Right kidney (tissue), 1 donor: ENCODE data around the gene TBC1D2.
"Not testable (repeated sequence)": the region's sequence is repeated elsewhere in the genome, so short reads cannot be mapped to it uniquely, and the experiment has no call there.

Experiments
- DNase-seq: peaks from one replicate; pipeline ENCODE4 v3.0.0-alpha.2; 2016

TBC1D2 gene

GRCh38 chr9:98186236-98186635, 69.2 kb downstream of the TBC1D2 start:
- DNase-seq, result no peak

DNA sequence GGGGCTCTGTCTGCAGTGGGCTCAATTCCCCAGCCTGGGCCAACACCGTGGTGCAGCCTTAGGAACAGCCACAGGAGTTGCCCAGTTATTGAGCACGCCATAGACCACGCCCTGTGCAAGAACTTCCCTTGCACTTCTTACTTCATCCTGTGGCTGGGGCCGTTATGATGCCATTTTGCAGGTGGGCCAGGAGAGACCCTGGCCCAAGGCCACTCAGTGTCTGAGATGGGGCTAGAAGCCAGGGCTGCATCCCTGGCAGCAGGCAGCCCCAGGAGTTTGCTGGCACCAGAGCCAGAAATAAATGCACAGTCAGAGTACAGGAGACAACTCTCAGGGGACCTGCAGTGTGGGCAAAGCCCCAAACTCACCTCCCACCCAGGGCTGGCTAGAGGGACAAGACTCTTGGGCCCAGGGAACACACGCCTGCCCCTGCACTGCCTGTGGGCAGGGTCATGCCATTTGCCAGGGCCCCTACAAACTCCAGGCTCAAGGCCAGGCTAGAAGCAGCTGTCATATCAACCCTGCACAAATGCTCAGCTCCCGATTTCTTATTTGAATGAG, 69.8 kb downstream of the TBC1D2 start:
- no peak for DNase-seq

DNA sequence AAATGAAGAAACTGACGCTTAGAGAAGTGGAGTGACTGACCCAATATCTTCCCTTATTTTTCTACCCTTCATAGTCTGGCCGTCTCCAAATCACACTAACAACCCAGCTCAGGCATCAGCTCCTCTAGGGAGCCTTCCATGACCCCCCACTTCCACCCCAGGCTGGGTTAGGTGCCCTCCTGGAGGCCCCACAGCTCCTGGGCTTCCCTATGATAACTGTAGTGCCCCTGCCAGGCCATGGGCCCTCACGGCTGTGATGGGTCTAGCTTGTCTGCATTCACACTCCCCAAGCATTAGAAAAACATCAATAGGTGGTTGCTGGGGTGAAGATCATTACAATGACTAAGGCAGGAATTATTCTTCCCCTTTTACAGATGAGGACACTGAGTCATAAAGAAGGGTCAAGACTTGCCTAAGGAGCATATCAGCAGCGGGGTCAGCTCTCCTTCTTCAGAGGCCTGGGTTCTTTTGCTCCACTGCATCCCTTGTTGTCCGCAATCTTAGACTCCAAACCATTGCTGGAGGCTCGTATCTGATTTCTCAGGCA, 70.4 kb downstream of the TBC1D2 start:
- DNase-seq, result no peak

GRCh38 chr9:98184326-98184725, 71.1 kb downstream of the TBC1D2 start:
- DNase-seq, result no peak

DNA sequence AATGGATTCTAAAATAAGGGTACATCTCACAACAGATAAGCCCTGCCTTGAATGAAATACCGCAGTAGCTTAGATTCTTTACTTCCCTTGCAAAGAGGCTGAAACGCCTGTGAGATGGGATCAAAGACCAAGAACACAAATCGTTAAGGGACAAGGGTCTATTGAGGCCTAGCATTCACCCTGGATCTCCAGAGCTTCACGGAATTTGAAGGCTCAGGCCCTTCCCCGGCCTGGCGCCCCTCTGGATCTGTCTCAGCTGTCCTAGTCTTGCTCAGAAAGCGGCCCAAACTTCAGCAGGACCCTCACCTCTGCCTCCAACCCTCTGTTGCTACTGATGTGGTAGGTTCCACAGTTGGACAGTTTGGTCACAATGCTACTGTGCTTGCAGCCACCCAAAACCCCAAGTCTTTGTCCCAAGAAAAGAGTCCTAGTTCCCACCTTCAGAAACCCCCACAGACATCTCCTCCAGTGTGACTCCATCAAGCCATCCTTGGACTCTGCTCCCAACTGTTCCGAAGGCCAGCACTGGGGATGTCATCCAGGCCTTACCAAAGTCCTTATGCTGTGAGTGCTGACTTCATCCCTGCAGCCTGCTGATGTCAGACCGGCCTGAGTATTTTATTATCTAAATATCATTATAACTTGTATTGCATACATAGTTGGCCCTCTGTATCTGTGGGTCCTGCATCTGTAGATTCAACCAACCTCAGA, 72.4 kb downstream of the TBC1D2 start:
- no peak for DNase-seq

- DNase-seq, result no peak
Observed at GRCh38 chr9:98182069-98182820, 73.2 kb downstream of the TBC1D2 start.

GRCh38 chr9:98181746-98182068, 73.7 kb downstream of the TBC1D2 start:
- DNase-seq, result no peak

DNA sequence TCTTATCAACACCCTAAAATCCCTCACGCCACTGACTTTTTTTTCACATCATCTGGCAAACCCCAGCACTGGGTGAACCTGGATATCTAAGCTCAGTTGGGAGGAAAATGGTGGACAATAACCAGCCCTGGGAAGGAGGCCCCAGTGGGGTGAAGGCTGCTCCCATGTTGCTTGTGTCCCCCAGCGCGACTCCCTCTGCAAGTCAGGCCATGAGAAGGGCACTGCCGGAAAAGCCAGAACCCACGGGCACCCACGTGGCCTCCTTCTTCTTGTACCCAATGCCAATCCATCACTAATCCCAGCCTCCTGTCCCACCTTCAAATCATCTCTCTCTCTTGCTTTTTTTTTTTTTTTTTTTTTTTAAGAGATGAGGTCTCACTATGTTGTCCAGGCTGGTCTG, 74.5 kb downstream of the TBC1D2 start:
- no peak for DNase-seq

GRCh38 chr9:98178874-98179850, 76.3 kb downstream of the TBC1D2 start:
- DNase-seq, result no peak

GRCh38 chr9:98176391-98177259, 78.8 kb downstream of the TBC1D2 start:
- DNase-seq, result no peak

DNA sequence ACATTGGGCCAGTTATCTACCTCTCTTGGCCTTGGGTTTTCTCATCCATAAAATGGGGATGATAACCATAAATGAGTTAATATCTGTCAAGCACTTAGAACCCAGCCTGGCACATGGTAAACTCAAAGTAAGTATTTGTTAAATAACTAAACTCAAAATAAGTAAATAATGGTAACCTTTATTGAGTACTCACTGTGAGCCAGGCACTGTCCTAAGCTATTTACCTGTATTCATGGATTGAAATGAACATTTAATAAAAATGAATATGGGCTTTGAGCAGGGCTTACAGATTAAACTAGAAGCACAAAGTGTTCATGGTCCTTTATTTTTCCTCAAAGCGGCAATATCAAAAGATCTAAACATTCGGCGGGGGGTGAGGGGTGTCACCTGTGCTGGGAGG, 79.7 kb downstream of the TBC1D2 start:
- DNase-seq, result no peak

DNA sequence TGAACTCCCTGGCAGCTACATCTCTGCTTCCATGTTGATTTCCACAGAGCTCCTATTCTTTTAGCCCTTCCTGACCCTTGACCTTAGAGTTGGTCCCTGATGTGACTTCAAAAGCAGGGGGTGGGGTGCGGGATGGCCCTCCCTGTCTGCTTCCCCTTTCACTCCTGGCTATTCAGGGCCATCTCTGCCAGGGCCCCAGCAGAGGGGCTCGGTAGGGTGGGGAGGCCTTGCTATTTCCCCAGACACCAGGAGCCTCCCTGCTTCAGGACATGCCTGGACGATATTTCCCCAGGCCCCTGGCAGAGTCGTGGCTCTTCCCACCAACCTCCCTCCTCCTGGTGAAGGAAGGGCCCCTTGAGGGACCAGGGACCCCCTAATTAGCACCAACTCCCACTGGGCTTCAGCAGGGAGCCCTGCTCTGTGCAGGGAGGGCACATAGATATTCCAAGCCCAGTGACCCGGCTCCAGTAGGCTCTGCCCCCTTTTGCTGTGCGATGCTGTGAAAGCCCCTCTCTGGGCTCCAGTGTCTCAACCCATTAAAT, 80.3 kb downstream of the TBC1D2 start:
- no peak for DNase-seq

GRCh38 chr9:98174502-98174918, 80.9 kb downstream of the TBC1D2 start:
- DNase-seq, result not testable (repeated sequence)

GRCh38 chr9:98173181-98173580, 82.3 kb downstream of the TBC1D2 start:
- DNase-seq, result no peak

DNA sequence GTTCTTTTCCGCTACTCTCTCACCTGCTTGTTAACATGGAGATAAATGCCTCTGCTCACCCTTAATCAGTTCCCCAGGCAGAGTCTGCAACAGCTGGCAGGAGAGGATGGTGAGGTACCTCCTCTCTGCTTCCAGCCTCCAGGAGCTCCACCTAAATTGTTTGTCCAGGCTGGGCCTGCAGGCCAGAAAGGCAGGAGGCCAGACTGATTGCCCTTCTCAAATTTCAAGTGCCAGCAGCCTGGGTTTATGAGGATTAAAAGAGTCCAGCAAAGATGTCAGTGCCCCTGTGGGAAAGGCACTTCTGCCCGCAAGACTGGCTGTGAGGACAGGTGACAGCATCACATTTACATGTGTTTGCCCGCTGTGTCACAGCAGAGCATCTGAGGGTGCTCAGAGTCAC, 82.8 kb downstream of the TBC1D2 start:
- peak; percentile 23 for DNase-seq

- DNase-seq, result no peak
Observed at GRCh38 chr9:98171176-98171925, 84.1 kb downstream of the TBC1D2 start.

DNA sequence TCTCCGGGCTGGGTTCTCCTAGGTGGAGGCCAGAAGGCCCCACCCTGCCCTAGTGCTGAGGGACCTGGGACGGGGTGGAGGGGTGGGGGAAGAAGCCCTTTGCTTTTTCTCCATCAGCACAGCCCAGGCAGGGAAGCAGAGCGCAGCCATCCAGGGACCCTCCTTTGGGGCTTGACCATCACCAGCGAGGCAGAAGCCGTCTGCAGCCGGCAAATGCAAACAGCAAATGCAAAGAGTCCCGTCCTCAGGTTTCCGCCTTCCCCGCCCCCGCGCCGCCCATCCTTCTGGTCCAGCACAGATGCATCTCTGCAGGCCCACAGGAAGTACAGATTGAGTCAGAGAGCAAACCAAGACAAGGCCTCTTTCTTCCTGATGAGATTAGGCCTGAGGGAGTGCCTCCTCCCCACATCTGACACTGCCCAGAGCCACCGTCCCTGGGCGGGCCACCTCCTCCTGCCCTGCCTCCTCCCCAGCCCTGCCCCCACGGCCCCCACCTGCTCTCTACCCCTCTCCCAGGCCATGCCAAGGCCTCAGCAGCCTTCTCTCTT, 86.4 kb downstream of the TBC1D2 start:
- DNase-seq, result no peak

DNA sequence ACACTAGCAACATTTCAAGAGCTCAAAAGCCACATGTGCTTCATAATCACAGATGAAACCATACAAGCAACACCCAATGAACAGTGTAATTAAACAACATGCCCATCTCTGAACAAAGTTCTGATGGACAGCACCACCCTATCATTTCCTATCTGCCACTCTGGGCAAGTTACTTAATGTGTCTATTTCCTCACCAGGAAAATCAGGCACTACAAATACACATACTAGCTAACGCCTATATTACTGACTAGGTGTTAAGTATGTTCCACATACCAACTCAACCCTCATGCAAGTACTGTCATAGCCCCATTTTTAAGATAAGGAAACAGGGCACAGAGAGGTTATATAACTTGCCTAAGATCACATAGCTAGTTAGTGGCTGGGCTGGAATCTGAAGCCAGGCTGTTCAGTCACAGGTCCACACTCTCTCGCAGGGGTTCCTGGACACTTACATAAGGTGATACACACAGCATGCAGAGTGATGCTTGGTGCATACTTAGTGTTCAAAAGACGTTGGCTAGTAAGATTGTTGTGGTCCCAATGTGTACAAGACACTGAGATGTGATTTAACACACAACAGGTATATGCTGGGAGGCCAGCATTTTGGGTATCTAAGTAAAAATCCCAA, 87.2 kb downstream of the TBC1D2 start:
- DNase-seq, result no peak

- DNase-seq, result no peak
Observed at GRCh38 chr9:98164912-98165311, 90.5 kb downstream of the TBC1D2 start.
